CD8-positive, alpha-beta memory T cell (primary cell): ENCODE results near the gene KANTR. TPM values are rescaled to one million over a fixed set of nuclear protein-coding genes. Genes with fewer than 3 reads are reported as not detected.
"Not testable (repeated sequence)": the region's sequence is repeated elsewhere in the genome, so short reads cannot be mapped to it uniquely, and the experiment has no call there.

Source experiments
- CTCF ChIA-PET: fragments of 350-600 bp; sonication (Branson Sonifier 250); formaldehyde crosslinking; loops from one replicate; lab custom pipeline; 2021; ENCODE audit warnings: antibody characterized with exemption; lab: Charles Lee
- POLR2A ChIA-PET: fragments of 350-600 bp; sonication (Branson Sonifier 250); formaldehyde crosslinking; loops from one replicate; lab custom pipeline; 2021; ENCODE audit warnings: antibody characterized with exemption; lab: Charles Lee
- DNase-seq, 5 donors: peaks; one replicate each; pipeline versions ENCODE4 v3.0.0 to v3.0.0-alpha.2; 2020 to 2022; ENCODE audit warnings: mixed read lengths in 1 of 5
- H3K27ac ChIP-seq: one replicate; pipeline ENCODE4 v1.7.0; 2013; ENCODE audit warnings: low read depth, mild to moderate bottlenecking, low read length, moderate library complexity
- H3K27me3 ChIP-seq: 2 replicates; pipeline ENCODE4 v1.7.0; 2013; ENCODE audit warnings: low read length, mild to moderate bottlenecking; ENCODE audit not compliant: insufficient read depth, poor library complexity, severe bottlenecking
- H3K36me3 ChIP-seq: 2 replicates; pipeline ENCODE4 v1.7.0; 2013; ENCODE audit warnings: mild to moderate bottlenecking, low read length, moderate library complexity; ENCODE audit not compliant: insufficient read depth
- H3K4me1 ChIP-seq: 2 replicates; pipeline ENCODE4 v1.7.0; 2013; ENCODE audit warnings: mild to moderate bottlenecking, low read length, moderate library complexity; ENCODE audit not compliant: insufficient read depth
- H3K4me3 ChIP-seq: 2 replicates; pipeline ENCODE4 v1.7.0; 2013; ENCODE audit warnings: mild to moderate bottlenecking, low read length
- H3K9me3 ChIP-seq: 2 replicates; pipeline ENCODE4 v1.7.0; 2013; ENCODE audit warnings: mild to moderate bottlenecking, low read length
- H3K27ac Mint-ChIP-seq, 8 donors: one replicate each; pipeline ENCODE4 v1.8.0; 2020 to 2021; ENCODE audit warnings: mixed read lengths in 8 of 8, mild to moderate bottlenecking in 6 of 8, inconsistent platforms in 3 of 8, moderate library complexity in 3 of 8
- H3K27me3 Mint-ChIP-seq, 2 donors: one replicate each; pipeline ENCODE4 v1.8.0; 2020 to 2021; ENCODE audit warnings: mixed read lengths in 2 of 2, mild to moderate bottlenecking in 1 of 2, moderate library complexity in 1 of 2
- H3K36me3 Mint-ChIP-seq, 3 donors: one replicate each; pipeline ENCODE4 v1.8.0; 2020 to 2021; ENCODE audit warnings: mixed read lengths in 3 of 3, inconsistent platforms in 1 of 3, mild to moderate bottlenecking in 1 of 3
- H3K4me1 Mint-ChIP-seq, 3 donors: one replicate each; pipeline ENCODE4 v1.8.0; 2020 to 2021; ENCODE audit warnings: mixed read lengths in 3 of 3, inconsistent platforms in 1 of 3, mild to moderate bottlenecking in 1 of 3
- H3K4me3 Mint-ChIP-seq, 7 donors: one replicate each; pipeline ENCODE4 v1.8.0; 2020 to 2021; ENCODE audit warnings: mixed read lengths in 7 of 7, mild to moderate bottlenecking in 6 of 7, moderate library complexity in 4 of 7, inconsistent platforms in 2 of 7
- H3K9me3 Mint-ChIP-seq, 5 donors: one replicate each; pipeline ENCODE4 v1.8.0; 2020 to 2022; ENCODE audit warnings: mixed read lengths in 5 of 5, mild to moderate bottlenecking in 3 of 5, moderate library complexity in 2 of 5, inconsistent platforms in 1 of 5
- polyA plus RNA-seq: library from polyadenylated mRNA; unstranded; fragments of 300-500 nt; fragmentation: Illumina TruSeq; gene quantifications from one replicate; pipeline ENCODE4 v1.2.3, GENCODE V29; 2021
- total RNA-seq, 2 experiments: library from RNA; stranded (reverse); gene quantifications; one replicate each; pipeline ENCODE4 v1.2.3, GENCODE V29; 2021

Gene KANTR
- total and polyA plus RNA-seq, 3 experiments from 2014 or later, result 1.6 to 4.8 (median 4.6) TPM

DNA sequence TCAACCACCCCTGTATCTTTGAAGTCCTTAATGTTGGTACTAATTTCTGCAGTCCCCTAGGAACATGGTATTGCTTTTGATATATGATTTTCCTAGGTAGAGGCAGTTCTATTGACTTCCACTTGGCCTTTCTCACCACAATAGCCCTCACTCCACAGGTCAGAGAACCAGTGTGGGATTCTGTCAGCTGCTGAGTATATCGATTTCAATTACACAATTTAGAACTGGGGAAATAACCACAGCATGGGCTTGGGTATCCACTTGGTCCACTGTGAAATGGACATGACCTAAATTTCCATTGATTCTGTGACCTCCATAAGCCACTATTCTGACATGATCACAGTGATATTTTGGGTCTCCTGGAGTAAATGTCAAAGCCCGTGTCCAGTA lies 62.3 kb downstream of the KANTR start:
- Mint-ChIP-seq H3K4me1 (no peaks in the 10 kb centered on the region), H3K4me3 (no peak overlapping the region), H3K27me3 (no peaks in the 10 kb centered on the region), H3K36me3 (peaks cover 0 to 18% (median 14%) of the 10 kb centered on the region in 3 donors), H3K9me3 (no peaks in the 10 kb centered on the region), H3K27ac (peak overlapping the region in 1 of 8 donors; percentile 18)
- Histone ChIP-seq H3K27ac (no peak overlapping the region), H3K4me3 (no peak overlapping the region), H3K27me3 (no peaks in the 10 kb centered on the region), H3K36me3 (no peaks in the 10 kb centered on the region), H3K9me3 (no peaks in the 10 kb centered on the region), H3K4me1 (no peaks in the 10 kb centered on the region)
- no peak for DNase-seq
- ChIA-PET POLR2A (no interaction called here), CTCF (no interaction called here)

DNA sequence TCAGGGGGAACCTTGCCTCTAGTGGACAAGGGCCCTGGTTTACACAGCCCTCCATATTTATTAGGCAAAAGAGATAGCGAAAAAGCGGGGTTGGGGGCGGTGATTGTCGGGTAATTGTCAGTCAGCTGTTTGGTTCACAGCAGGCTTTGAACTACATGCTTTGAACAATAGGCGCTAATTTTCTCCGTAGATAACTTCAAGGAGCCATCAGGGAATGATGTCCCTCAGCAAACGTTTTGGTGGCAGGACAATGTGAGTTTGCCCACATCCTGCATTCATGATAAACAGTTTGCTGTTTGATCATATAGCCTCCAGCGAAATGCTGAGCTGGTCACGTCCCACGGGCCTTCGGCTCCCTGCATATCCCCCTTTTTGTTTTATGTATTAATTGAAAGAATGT lies 65.2 kb downstream of the KANTR start:
- Histone ChIP-seq H3K4me3 (no peak overlapping the region), H3K27me3 (no peaks in the 10 kb centered on the region), H3K4me1 (no peaks in the 10 kb centered on the region), H3K27ac (no peak overlapping the region), H3K36me3 (no peaks in the 10 kb centered on the region), H3K9me3 (no peaks in the 10 kb centered on the region)
- H3K4me1 Mint-ChIP-seq, result no peaks in the 10 kb centered on the region
- no peak for DNase-seq
- ChIA-PET POLR2A (no interaction called here), CTCF (no interaction called here)
- peaks cover 0 to 19% (median 5%) of the 10 kb centered on the region in 3 donors for H3K36me3 Mint-ChIP-seq
- H3K4me3 Mint-ChIP-seq, result no peak overlapping the region
- H3K27ac Mint-ChIP-seq, result no peak overlapping the region
- no peaks in the 10 kb centered on the region for H3K27me3 Mint-ChIP-seq
- H3K9me3 Mint-ChIP-seq, result no peaks in the 10 kb centered on the region

DNA sequence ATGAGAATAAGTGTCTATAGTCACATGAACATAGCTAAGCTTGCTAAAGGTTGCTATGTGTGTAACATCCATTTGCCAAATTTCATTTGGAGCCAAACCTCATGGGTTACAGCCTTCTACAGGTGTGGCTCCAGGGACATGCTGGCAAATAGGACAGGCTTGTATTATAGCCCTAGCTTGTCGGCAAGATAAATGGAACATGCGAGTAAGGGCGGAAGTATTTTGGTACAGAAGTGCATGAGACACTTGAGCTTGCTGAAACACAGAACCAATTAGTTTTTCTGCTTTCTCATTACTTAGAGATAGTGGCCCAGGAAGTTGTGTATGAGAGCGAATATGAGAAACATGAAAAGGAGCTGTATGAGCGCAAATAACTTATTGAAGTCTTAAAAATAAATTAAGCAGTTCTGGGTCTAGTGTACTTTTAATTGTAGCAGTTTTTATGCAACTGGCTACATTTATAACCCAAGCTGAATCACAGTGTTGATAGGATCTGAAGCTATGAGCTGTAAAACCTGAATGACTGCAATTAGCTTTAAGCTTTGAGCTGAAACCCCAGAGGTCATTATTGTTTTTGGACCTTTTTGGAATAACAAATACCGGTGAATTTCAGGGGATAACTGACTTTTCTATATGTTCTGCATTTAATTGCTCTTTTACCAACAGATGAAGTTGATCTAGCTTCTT lies 66.5 kb downstream of the KANTR start:
- no peak for DNase-seq
- ChIA-PET CTCF (no interaction called here), POLR2A (no interaction called here)
- Histone ChIP-seq H3K27me3 (no peaks in the 10 kb centered on the region), H3K36me3 (no peaks in the 10 kb centered on the region), H3K4me1 (no peaks in the 10 kb centered on the region), H3K4me3 (no peak overlapping the region), H3K27ac (no peak overlapping the region), H3K9me3 (no peaks in the 10 kb centered on the region)
- Mint-ChIP-seq H3K4me3 (no peak overlapping the region), H3K27ac (no peak overlapping the region), H3K4me1 (no peaks in the 10 kb centered on the region), H3K27me3 (no peaks in the 10 kb centered on the region), H3K9me3 (no peaks in the 10 kb centered on the region), H3K36me3 (peaks cover 0 to 17% (median 5%) of the 10 kb centered on the region in 3 donors)

DNA sequence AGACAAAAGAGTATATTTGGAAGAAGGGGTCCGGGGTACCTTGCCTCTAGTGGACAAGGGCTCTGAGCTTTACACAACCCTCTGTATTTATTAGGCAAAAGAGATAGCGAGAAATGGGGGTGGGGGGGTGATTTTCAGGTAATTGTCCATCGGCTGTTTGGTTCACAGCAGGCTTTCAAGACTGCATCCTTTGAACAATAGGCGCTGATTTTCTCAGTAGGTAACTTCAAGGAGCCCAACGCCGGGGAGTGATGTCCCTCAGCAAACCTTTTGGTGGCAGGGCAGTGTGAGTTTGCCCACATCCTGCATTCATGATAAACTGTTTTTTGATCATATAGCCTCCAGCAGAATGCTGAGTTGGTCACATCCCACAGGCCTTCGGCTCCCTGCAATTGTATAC lies 69.5 kb downstream of the KANTR start:
- Mint-ChIP-seq H3K27me3 (no peaks in the 10 kb centered on the region), H3K4me3 (no peak overlapping the region), H3K9me3 (no peaks in the 10 kb centered on the region), H3K27ac (no peak overlapping the region), H3K36me3 (peaks cover 3 to 11% (median 5%) of the 10 kb centered on the region in 3 donors), H3K4me1 (no peaks in the 10 kb centered on the region)
- Histone ChIP-seq H3K27me3 (no peaks in the 10 kb centered on the region), H3K4me1 (no peaks in the 10 kb centered on the region), H3K9me3 (no peaks in the 10 kb centered on the region), H3K27ac (no peak overlapping the region), H3K36me3 (no peaks in the 10 kb centered on the region), H3K4me3 (no peak overlapping the region)
- CTCF ChIA-PET, result no interaction called here
- DNase-seq, result no peak
- POLR2A ChIA-PET, result no interaction called here

DNA sequence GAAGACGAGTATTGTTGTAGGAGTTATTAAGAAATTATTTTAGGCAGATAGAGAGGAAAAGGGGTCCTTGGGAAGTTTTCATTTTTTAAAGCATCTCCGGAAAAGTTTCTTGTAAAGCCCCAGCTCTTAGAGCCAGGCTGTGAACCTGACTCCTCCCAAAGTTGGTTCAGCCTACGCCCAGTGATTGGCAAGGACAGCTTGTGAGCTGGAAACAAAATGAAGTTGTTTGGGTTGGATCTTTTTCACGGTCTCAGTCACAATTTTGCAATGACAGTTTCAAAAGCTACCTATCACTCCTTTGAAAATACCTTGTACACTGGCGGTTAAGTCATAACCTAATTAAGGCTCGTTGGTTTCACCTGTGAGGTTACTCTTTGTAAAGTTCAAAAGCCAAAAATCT lies 70.6 kb downstream of the KANTR start:
- H3K36me3 Mint-ChIP-seq, H3K27me3 ChIP-seq, H3K27me3 Mint-ChIP-seq, H3K4me3 Mint-ChIP-seq, DNase-seq, H3K36me3 ChIP-seq, H3K4me1 ChIP-seq, H3K27ac ChIP-seq, POLR2A ChIA-PET, H3K4me1 Mint-ChIP-seq, CTCF ChIA-PET, H3K9me3 ChIP-seq, H3K4me3 ChIP-seq, H3K9me3 Mint-ChIP-seq: not testable (repeated sequence)
- peak overlapping the region in 1 of 8 donors; percentile 46 for H3K27ac Mint-ChIP-seq

DNA sequence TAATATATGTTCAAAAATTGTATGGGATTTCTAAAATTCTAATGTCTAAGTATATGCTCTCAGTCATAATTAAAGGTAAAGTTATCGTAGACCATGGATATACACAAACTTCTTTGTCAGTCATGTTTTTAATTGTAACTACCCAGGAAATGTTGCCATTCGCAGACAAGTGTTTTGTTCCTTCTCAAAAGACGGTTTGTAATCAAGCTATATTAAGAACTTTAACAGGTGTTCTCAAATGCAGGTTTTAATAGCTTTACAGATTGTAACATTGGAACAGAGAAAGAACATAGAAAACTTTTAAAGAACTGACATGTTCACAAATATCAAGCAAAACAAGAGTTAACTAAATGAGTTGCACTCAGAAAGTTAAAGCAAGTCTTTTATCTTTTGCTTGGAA lies 72.2 kb downstream of the KANTR start:
- H3K27ac ChIP-seq, result no peak overlapping the region
- CTCF ChIA-PET, result no interaction called here
- H3K4me1 ChIP-seq, result no peaks in the 10 kb centered on the region
- H3K9me3 Mint-ChIP-seq, result no peaks in the 10 kb centered on the region
- no peaks in the 10 kb centered on the region for H3K9me3 ChIP-seq
- H3K4me1 Mint-ChIP-seq, result no peaks in the 10 kb centered on the region
- POLR2A ChIA-PET, result no interaction called here
- peaks cover 0 to 6% (median 4%) of the 10 kb centered on the region in 3 donors for H3K36me3 Mint-ChIP-seq
- no peak overlapping the region for H3K4me3 ChIP-seq
- no peaks in the 10 kb centered on the region for H3K27me3 Mint-ChIP-seq
- H3K27me3 ChIP-seq, result no peaks in the 10 kb centered on the region
- no peaks in the 10 kb centered on the region for H3K36me3 ChIP-seq
- no peak for DNase-seq
- peak overlapping the region in 1 of 8 donors; percentile 6 for H3K27ac Mint-ChIP-seq
- no peak overlapping the region for H3K4me3 Mint-ChIP-seq

DNA sequence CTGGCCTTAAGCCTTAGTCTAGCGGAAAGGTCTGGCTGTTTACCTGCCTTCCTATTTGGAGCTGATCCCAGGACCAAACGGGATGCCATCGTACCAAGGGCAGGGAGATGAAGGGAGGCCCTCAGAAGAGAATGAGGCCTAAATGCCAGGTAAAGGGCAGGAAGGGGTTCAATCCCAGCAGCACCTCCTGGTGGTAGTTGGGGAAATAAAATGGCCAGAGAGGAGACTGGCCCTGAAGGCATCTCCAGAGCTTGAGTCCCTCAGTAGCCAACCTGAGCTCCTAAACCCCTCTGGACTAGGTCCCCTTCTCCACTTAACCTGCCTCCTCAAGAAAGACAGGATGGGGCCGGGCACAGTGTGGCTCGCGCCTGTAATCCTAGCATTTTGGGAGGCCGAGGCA lies 77.4 kb downstream of the KANTR start:
- H3K27ac ChIP-seq, result no peak overlapping the region
- H3K4me1 ChIP-seq, result no peaks in the 10 kb centered on the region
- no peak overlapping the region for H3K4me3 Mint-ChIP-seq
- POLR2A ChIA-PET, result no interaction called here
- H3K27ac Mint-ChIP-seq, result no peak overlapping the region
- no peaks in the 10 kb centered on the region for H3K36me3 ChIP-seq
- peaks cover 12 to 14% (median 13%) of the 10 kb centered on the region in 3 donors for H3K36me3 Mint-ChIP-seq
- no peaks in the 10 kb centered on the region for H3K9me3 ChIP-seq
- H3K9me3 Mint-ChIP-seq, result peaks cover 4 to 6% (median 4%) of the 10 kb centered on the region in 5 donors
- H3K27me3 Mint-ChIP-seq, result no peaks in the 10 kb centered on the region
- H3K27me3 ChIP-seq, result no peaks in the 10 kb centered on the region
- CTCF ChIA-PET, result no interaction called here
- no peak for DNase-seq
- H3K4me3 ChIP-seq, result no peak overlapping the region
- no peaks in the 10 kb centered on the region for H3K4me1 Mint-ChIP-seq
